Lung (tissue), 12 donors: ENCODE measurements around the gene PRKCA. TPM values are rescaled to one million over a fixed set of nuclear protein-coding genes. Genes with fewer than 3 reads are reported as not detected.

Source experiments
- ATAC-seq: fragments of 200-7000 bp; cut with Tn5 transposase; one replicate; pipeline ENCODE4 v1.9.1; 2020; ENCODE audit warnings: moderate number of reproducible peaks; ENCODE audit not compliant: insufficient read depth, low FRiP score
- DNase-seq, 3 donors: peaks; one replicate each; pipeline ENCODE4 v3.0.0-alpha.2; 2013 to 2017
- H3K27ac ChIP-seq, 2 donors: one replicate each; pipeline ENCODE4 v1.5.1; 2013; ENCODE audit warnings: mild to moderate bottlenecking in 2 of 2, moderate library complexity in 2 of 2, control low read depth in 1 of 2, inconsistent platforms in 1 of 2, low read depth in 1 of 2, low read length in 1 of 2
- H3K27me3 ChIP-seq, 3 donors: one replicate each; pipeline ENCODE4 v1.5.1; 2013; ENCODE audit warnings: low read length in 2 of 3; ENCODE audit not compliant: control insufficient read depth in 3 of 3, insufficient read depth in 3 of 3
- H3K36me3 ChIP-seq, 4 donors: one replicate each; pipeline ENCODE4 v1.5.1; 2013; ENCODE audit warnings: low read length in 4 of 4, mild to moderate bottlenecking in 1 of 4, moderate library complexity in 1 of 4; ENCODE audit not compliant: control insufficient read depth in 4 of 4, insufficient read depth in 4 of 4
- H3K4me1 ChIP-seq, 5 donors: one replicate each; pipeline ENCODE4 v1.5.1; 2013; ENCODE audit warnings: low read length in 5 of 5, mild to moderate bottlenecking in 2 of 5, moderate library complexity in 1 of 5; ENCODE audit not compliant: control insufficient read depth in 5 of 5, insufficient read depth in 5 of 5
- H3K4me3 ChIP-seq: one replicate; pipeline ENCODE4 v1.5.1; 2013; ENCODE audit warnings: mild to moderate bottlenecking, control low read depth, moderate library complexity
- H3K9ac ChIP-seq, 2 donors: one replicate each; pipeline ENCODE4 v1.5.1; 2013; ENCODE audit warnings: low read length in 2 of 2, control low read depth in 1 of 2; ENCODE audit not compliant: insufficient read depth in 1 of 2
- H3K9me3 ChIP-seq, 4 donors: one replicate each; pipeline ENCODE4 v1.5.1; 2013; ENCODE audit warnings: low read length in 3 of 4, mild to moderate bottlenecking in 1 of 4, moderate library complexity in 1 of 4; ENCODE audit not compliant: control insufficient read depth in 4 of 4, insufficient read depth in 3 of 4
- WGBS, 2 donors: extraction: QIAGEN DNeasy Blood & Tissue Kit; methylation state at CpG; one replicate each; pipeline ENCODE4 v1.1.7; 2013; 5-methylcytosine and 5-hydroxymethylcytosine counted together
- polyA plus RNA-seq, 2 donors: library from polyadenylated mRNA; stranded (reverse); fragments of 200-250 nt; gene quantifications; one replicate each; pipeline ENCODE4 v1.2.1, GENCODE V29; 2013
- total RNA-seq, 2 donors: library from RNA; depleted of rRNA in 1 of 2; stranded (reverse); fragments of >200 nt in 1 of 2; gene quantifications; one replicate each; pipeline ENCODE4 v1.2.1, GENCODE V29; 2014 to 2021
- TF ChIP-seq, protein P1 (sequence below): IDR thresholded peaks from 2 replicates; pipeline ENCODE4 v1.5.1; 2012; ENCODE audit warnings: mild to moderate bottlenecking; ENCODE audit errors: control extremely low read depth, extremely low read depth
- donor health status: control.
- donor health status: control.
- donor health status: Bipolar disorder and iron deficiency.
- donor health status: healthy.
- donor health status: DM: yes; HTN: yes; CAD: no.

PRKCA gene
- total and polyA plus RNA-seq, 4 donors = 3.4 to 34.8 (median 13.8) TPM

DNA sequence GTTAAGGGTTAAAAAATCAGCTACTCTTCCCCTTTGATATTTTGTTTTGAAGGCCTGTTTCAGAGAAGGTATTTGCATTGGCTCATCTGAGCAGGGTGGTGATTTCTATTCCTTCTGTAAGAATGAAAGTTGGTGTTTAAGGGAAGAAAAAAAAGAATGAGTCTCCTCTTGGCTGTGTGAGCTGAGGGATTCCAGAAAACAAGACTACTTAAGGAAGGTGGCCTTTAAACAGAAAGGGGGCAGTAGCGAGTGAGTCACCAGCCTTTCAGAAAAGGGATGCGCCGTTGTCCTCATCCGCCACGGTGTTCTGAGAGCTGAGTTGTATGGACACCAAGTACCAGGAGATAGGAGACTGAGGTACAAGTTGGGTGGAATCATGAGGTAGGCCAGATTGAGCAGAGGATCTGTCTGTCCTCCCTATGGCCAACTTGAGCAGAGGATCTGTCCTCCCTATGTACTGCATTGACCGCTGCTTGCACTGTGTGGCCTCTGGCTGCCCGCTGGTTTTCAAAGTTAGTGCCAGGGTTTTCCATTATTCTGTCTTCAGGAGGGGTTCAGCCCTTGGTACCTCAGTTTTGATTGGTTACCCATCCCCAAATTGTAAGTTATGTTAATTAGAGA lies 8.2 kb downstream of the PRKCA start:
- H3K36me3 ChIP-seq = peaks cover 0 to 3% (median 1%) of the 10 kb centered on the region in 4 donors
- no peaks in the 10 kb centered on the region for H3K27me3 ChIP-seq
- ATAC-seq (no peak), DNase-seq (no peak)
- 94 to 95% methylated on average over 7 of the region's 7 CpGs for WGBS, 2 donors
- no peak overlapping the region for H3K4me3 ChIP-seq
- peaks cover 2 to 22% (median 6%) of the 10 kb centered on the region in 5 donors for H3K4me1 ChIP-seq
- H3K9ac ChIP-seq = no peak overlapping the region
- no peak overlapping the region for H3K27ac ChIP-seq
- TF ChIP-seq, protein P1, sequence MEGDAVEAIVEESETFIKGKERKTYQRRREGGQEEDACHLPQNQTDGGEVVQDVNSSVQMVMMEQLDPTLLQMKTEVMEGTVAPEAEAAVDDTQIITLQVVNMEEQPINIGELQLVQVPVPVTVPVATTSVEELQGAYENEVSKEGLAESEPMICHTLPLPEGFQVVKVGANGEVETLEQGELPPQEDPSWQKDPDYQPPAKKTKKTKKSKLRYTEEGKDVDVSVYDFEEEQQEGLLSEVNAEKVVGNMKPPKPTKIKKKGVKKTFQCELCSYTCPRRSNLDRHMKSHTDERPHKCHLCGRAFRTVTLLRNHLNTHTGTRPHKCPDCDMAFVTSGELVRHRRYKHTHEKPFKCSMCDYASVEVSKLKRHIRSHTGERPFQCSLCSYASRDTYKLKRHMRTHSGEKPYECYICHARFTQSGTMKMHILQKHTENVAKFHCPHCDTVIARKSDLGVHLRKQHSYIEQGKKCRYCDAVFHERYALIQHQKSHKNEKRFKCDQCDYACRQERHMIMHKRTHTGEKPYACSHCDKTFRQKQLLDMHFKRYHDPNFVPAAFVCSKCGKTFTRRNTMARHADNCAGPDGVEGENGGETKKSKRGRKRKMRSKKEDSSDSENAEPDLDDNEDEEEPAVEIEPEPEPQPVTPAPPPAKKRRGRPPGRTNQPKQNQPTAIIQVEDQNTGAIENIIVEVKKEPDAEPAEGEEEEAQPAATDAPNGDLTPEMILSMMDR = no peak
- no peaks in the 10 kb centered on the region for H3K9me3 ChIP-seq

DNA sequence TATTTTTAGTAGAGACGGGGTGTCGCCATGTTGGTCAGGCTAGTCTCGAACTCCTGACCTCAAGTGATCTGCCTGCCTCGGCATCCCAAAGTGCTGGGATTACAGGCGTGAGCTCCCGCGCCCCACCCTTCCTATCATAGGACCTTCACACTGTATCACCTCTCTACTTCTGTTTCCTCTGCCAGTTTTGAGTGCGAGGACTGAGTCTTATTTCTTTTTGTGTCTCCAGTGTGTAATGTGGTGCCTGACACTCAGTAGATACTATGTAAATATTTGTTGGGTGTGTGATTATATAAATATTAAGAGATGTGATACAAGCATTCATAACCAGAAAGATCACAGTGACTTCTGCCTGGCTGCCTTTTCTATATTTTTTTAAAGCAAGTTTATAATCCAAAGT lies 10.5 kb downstream of the PRKCA start:
- peaks cover 0 to 13% (median 4%) of the 10 kb centered on the region in 5 donors for H3K4me1 ChIP-seq
- DNase-seq = no peak
- TF ChIP-seq, protein P1 = no peak
- no peaks in the 10 kb centered on the region for H3K9me3 ChIP-seq
- WGBS, 2 donors = 77 to 88% methylated on average over 8 of the region's 8 CpGs
- H3K36me3 ChIP-seq = peaks cover 0 to 3% (median 1%) of the 10 kb centered on the region in 4 donors
- ATAC-seq = no peak
- no peaks in the 10 kb centered on the region for H3K27me3 ChIP-seq
- H3K27ac ChIP-seq = no peak overlapping the region
- H3K9ac ChIP-seq = no peak overlapping the region
- H3K4me3 ChIP-seq = no peak overlapping the region

DNA sequence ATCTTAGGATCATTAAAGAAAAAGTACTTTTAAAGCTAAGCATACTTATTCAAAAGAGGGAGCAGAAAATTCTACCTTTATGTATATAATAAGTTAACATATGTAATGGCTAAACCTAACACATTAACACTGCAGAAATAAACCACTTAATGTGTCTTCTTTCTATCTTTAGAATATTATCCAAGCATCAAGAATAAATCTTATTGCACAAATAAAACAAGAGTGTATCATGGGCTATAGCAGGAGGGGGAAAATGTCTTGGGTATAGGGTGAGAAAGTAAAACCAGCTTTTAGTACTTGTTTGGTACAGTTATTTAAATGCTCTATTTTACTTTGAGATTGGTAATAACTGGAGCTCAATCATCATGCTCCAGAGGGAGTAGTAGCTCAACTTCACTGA lies 10.9 kb downstream of the PRKCA start:
- no peaks in the 10 kb centered on the region for H3K9me3 ChIP-seq
- no peak overlapping the region for H3K27ac ChIP-seq
- peaks cover 0 to 3% (median 1%) of the 10 kb centered on the region in 4 donors for H3K36me3 ChIP-seq
- TF ChIP-seq, protein P1 = no peak
- no peak overlapping the region for H3K9ac ChIP-seq
- ATAC-seq (no peak), DNase-seq (no peak)
- H3K4me3 ChIP-seq = no peak overlapping the region
- no peaks in the 10 kb centered on the region for H3K27me3 ChIP-seq
- H3K4me1 ChIP-seq = peaks cover 0 to 13% (median 4%) of the 10 kb centered on the region in 5 donors
